ENCODE data around the gene LOXL1. TPM values are rescaled to one million over a fixed set of nuclear protein-coding genes. Genes with fewer than 3 reads are reported as not detected.
A peak's percentile ranks its signal among the peaks of the same experiment; 100 is the strongest.
"Not testable (repeated sequence)": the region's sequence is repeated elsewhere in the genome, so short reads cannot be mapped to it uniquely, and the experiment has no call there.

LOXL1 gene
- total RNA-seq, 1 donor from 2014 or later: 260 TPM

DNA sequence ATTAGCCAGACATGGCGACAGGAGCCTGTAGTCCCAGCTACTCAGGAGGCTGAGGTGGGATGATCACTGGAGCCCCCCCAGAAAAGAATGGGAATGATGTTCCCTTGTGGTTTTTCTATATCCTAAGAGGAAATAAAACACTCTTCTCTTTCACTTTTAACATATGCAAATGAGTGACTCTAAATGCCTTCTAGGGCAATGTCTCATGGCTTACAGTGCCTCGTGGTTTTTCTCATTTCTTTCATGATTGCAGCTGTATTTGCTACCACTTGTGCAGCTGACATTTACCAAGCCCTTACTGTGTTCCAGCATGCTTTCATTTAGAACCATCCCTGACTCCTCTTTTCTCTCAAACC lies 39.5 kb downstream of the LOXL1 start:
- DNase-seq (ENCODE audit: low spot score in 2 of 2): no peak
- Histone ChIP-seq H3K4me1 (peaks cover 0 to 3% of the 10 kb centered on the region in 2 donors), H3K9me3 (no peaks in the 10 kb centered on the region), H3K4me3 (no peak overlapping the region), H3K27me3 (no peaks in the 10 kb centered on the region), H3K27ac (no peak overlapping the region), H3K36me3 (no peaks in the 10 kb centered on the region)
- no peak for TF ChIP-seq CTCF (IDR thresholded peaks at IDR 0.05)
- intact Hi-C loops (cut with DNase I): loop anchor here (2.0 to 10.0 kb wide), 2 partner anchors 61 to 91 kb away; no protein-coding TSS in a partner anchor

GRCh38 chr15:73968461-73968860 lies 42.2 kb downstream of the LOXL1 start:
- Histone ChIP-seq H3K4me3 (no peak overlapping the region), H3K9me3 (no peaks in the 10 kb centered on the region), H3K4me1 (peaks cover 0 to 11% of the 10 kb centered on the region in 2 donors), H3K36me3 (no peaks in the 10 kb centered on the region), H3K27me3 (no peaks in the 10 kb centered on the region), H3K27ac (no peak overlapping the region)
- no peak for TF ChIP-seq CTCF (IDR thresholded peaks at IDR 0.05)
- no peak for DNase-seq (ENCODE audit: low spot score in 2 of 2)
- intact Hi-C loops (cut with DNase I): loop anchor here (10.0 kb wide), 1 partner anchor 64 kb away; no protein-coding TSS in a partner anchor

GRCh38 chr15:73969151-73969759 lies 43.0 kb downstream of the LOXL1 start:
- DNase-seq (ENCODE audit: low spot score in 2 of 2): no peak
- H3K27ac ChIP-seq: no peak overlapping the region
- H3K4me3 ChIP-seq: no peak overlapping the region
- TF ChIP-seq CTCF (IDR thresholded peaks at IDR 0.05): no peak
- H3K4me1 ChIP-seq: peaks cover 0 to 11% of the 10 kb centered on the region in 2 donors
- no peaks in the 10 kb centered on the region for H3K36me3 ChIP-seq
- no peaks in the 10 kb centered on the region for H3K9me3 ChIP-seq
- no peaks in the 10 kb centered on the region for H3K27me3 ChIP-seq
- intact Hi-C loops (cut with DNase I): loop anchor here (10.0 kb wide), 1 partner anchor 64 kb away; no protein-coding TSS in a partner anchor

GRCh38 chr15:73972984-73973682 lies 46.9 kb downstream of the LOXL1 start:
- Histone ChIP-seq H3K36me3 (no peaks in the 10 kb centered on the region), H3K9me3 (no peaks in the 10 kb centered on the region), H3K4me3 (peak overlapping the region; percentile 39 to 50), H3K27ac (no peak overlapping the region), H3K27me3 (no peaks in the 10 kb centered on the region), H3K4me1 (peaks cover 0 to 8% of the 10 kb centered on the region in 2 donors)
- peak; percentile 21 to 93 for DNase-seq (ENCODE audit: low spot score in 2 of 2)
- TF ChIP-seq CTCF (IDR thresholded peaks at IDR 0.05): peak; percentile 90 to 92 (median 91)
- intact Hi-C loops (cut with DNase I): loop anchor here (1.0 to 5.0 kb wide), 4 partner anchors 21 to 350 kb away; partner anchors contain the start of gene PML

DNA sequence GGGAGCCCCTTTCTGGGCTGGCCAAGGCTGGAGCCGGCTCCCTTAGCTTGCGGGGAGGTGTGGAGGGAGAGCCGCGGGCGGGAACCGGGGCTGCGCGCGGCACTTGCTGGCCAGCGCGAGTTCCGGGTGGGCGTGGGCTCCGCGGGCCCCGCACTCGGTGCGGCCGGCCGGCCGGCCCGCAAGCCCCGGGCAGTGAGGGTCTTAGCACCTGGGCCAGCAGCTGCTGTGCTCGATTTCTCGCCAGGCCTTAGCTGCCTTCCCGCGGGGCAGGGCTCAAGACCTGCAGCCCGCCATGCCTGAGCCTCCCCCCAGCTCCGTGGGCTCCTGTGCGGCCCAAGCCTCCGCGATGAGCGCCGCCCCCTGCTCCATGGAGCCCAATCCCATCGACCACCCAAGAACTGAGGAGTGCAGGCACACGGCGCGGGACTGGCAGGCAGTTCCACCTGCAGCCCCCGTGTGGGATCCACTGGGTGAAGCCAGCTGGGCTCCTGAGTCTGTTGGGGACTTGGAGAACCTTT lies 47.5 kb downstream of the LOXL1 start:
- peak overlapping the region in 1 of 2 donors; percentile 50 for H3K4me3 ChIP-seq
- not testable (repeated sequence) for DNase-seq (ENCODE audit: low spot score in 2 of 2); H3K27ac ChIP-seq; H3K36me3 ChIP-seq; H3K27me3 ChIP-seq; H3K4me1 ChIP-seq; H3K9me3 ChIP-seq
- intact Hi-C loops (cut with DNase I): loop anchor here (1.0 to 5.0 kb wide), 4 partner anchors 21 to 349 kb away; partner anchors contain the start of gene PML

DNA sequence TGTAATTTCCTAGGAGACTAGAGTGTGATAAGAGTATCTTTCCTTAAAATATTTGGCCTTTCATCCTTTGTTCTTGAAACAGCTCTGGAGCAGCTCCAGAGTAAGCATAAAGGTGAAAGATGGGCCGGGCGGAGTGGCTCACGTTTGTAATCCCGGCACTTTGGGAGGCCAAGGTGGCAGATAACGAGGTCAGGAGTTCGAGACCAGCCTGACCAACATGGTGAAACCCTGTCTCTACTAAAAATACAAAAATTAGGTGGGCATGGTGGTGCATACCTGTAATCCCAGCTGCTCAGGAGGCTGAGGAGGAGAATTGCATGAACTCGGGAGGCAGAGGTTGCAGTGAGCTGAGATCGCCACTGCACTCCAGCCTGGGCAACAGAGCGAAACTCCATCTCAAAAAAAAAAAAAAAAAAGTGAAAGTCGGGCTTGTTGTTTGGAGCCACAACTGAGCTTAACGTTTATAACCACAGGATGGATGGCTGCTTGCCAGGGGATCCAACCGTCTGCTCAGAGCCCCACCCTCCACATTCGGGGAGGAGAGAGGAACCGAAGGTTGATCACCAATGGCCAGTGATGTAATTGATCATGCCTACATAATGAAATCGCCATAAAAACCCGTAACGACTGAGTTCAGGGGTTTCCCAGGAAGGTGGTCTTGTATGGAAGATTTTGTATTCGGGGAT lies 49.3 kb downstream of the LOXL1 start:
- intact Hi-C loops (cut with DNase I): not testable (repeated sequence)

More for the DNA sequence above, 49.3 kb downstream of the LOXL1 start:
- not testable (repeated sequence) for H3K9me3 ChIP-seq; H3K27ac ChIP-seq; H3K4me1 ChIP-seq; DNase-seq (ENCODE audit: low spot score in 2 of 2); H3K27me3 ChIP-seq; H3K4me3 ChIP-seq; H3K36me3 ChIP-seq

All from ascending aorta (tissue), 2 donors.